Adipocyte (in vitro differentiated cells): ENCODE measurements around the gene TIMM10B.

Source experiments
- DNase-seq: peaks from one replicate; pipeline ENCODE4 v3.0.0-alpha.2; 2015; ENCODE audit warnings: low read depth
- H3K27me3 ChIP-seq: replicated peaks from 2 replicates; pipeline ENCODE4 v1.7.0; 2013; ENCODE audit warnings: mild to moderate bottlenecking, low read length, moderate library complexity; ENCODE audit not compliant: control insufficient read depth, insufficient read depth
- H3K36me3 ChIP-seq: 2 replicates; pipeline ENCODE4 v1.7.0; 2013; ENCODE audit warnings: low read length, mild to moderate bottlenecking, moderate library complexity; ENCODE audit not compliant: control insufficient read depth, insufficient read depth, severe bottlenecking
- H3K4me1 ChIP-seq: 2 replicates; pipeline ENCODE4 v1.7.0; 2013; ENCODE audit warnings: mild to moderate bottlenecking, low read length, moderate library complexity; ENCODE audit not compliant: control insufficient read depth, insufficient read depth
- H3K4me3 ChIP-seq: 2 replicates; pipeline ENCODE4 v1.7.0; 2013; ENCODE audit warnings: mild to moderate bottlenecking, low read length, moderate library complexity
- H3K9ac ChIP-seq: 2 replicates; pipeline ENCODE4 v1.7.0; 2013; ENCODE audit warnings: mild to moderate bottlenecking, low read length, moderate library complexity
- H3K9me3 ChIP-seq: 2 replicates; pipeline ENCODE4 v1.7.0; 2013; ENCODE audit warnings: mild to moderate bottlenecking, low read length, moderate library complexity; ENCODE audit not compliant: control insufficient read depth

The TIMM10B gene

GRCh38 chr11:6481012-6481923 is at the start of gene TIMM10B, which contains the start of gene ARFIP2:
Gene TIMM10B, plus strand, starts transcription at chr11:6481501. Its CDS starts 16 bp downstream, at chr11:6481517.
Gene ARFIP2, minus strand, starts transcription at chr11:6481331. Its CDS starts 910 bp downstream, at chr11:6480421.
- Histone ChIP-seq H3K9me3 (no peaks in the 10 kb centered on the region), H3K4me3 (peak within 1 kb of the TSS; percentile 97), H3K4me1 (peaks cover 28% of the 10 kb centered on the region), H3K27me3 (no peaks in the 10 kb centered on the region), H3K36me3 (peaks cover 69% of the 10 kb centered on the region), H3K9ac (peak within 1 kb of the TSS; percentile 98)
- DNase-seq, result peak; percentile 100

GRCh38 chr11:6431861-6432260 is 49.4 kb upstream of the TIMM10B start:
- Histone ChIP-seq H3K4me3 (no peak overlapping the region), H3K9ac (no peak overlapping the region), H3K9me3 (no peaks in the 10 kb centered on the region), H3K27me3 (no peaks in the 10 kb centered on the region), H3K4me1 (peaks cover 4% of the 10 kb centered on the region), H3K36me3 (no peaks in the 10 kb centered on the region)
- peak; percentile 39 for DNase-seq

GRCh38 chr11:6433998-6434660 is 47.2 kb upstream of the TIMM10B start:
- Histone ChIP-seq H3K36me3 (no peaks in the 10 kb centered on the region), H3K4me1 (peaks cover 4% of the 10 kb centered on the region), H3K9ac (no peak overlapping the region), H3K9me3 (no peaks in the 10 kb centered on the region), H3K4me3 (no peak overlapping the region), H3K27me3 (no peaks in the 10 kb centered on the region)
- no peak for DNase-seq

GRCh38 chr11:6437423-6437822 is 43.9 kb upstream of the TIMM10B start:
- Histone ChIP-seq H3K9me3 (no peaks in the 10 kb centered on the region), H3K9ac (no peak overlapping the region)

GRCh38 chr11:6437993-6438392 is 43.3 kb upstream of the TIMM10B start:
- Histone ChIP-seq H3K4me3 (no peak overlapping the region), H3K4me1 (peaks cover 24% of the 10 kb centered on the region), H3K9ac (no peak overlapping the region), H3K9me3 (no peaks in the 10 kb centered on the region), H3K27me3 (no peaks in the 10 kb centered on the region), H3K36me3 (no peaks in the 10 kb centered on the region)
- no peak for DNase-seq

More at GRCh38 chr11:6437423-6437822, 43.9 kb upstream of the TIMM10B start:
- Histone ChIP-seq H3K27me3 (no peaks in the 10 kb centered on the region), H3K4me1 (peaks cover 19% of the 10 kb centered on the region), H3K4me3 (no peak overlapping the region), H3K36me3 (no peaks in the 10 kb centered on the region)
- DNase-seq, result no peak

- Histone ChIP-seq H3K4me3 (no peak overlapping the region), H3K27me3 (no peaks in the 10 kb centered on the region), H3K36me3 (no peaks in the 10 kb centered on the region), H3K4me1 (peaks cover 28% of the 10 kb centered on the region), H3K9me3 (no peaks in the 10 kb centered on the region), H3K9ac (no peak overlapping the region)
- DNase-seq, result peak; percentile 62
Measured at GRCh38 chr11:6438979-6439571, 42.2 kb upstream of the TIMM10B start.

- Histone ChIP-seq H3K4me3 (no peak within 1 kb of the TSS), H3K9ac (peak within 1 kb of the TSS; percentile 12), H3K4me1 (peaks cover 28% of the 10 kb centered on the region), H3K27me3 (no peaks in the 10 kb centered on the region), H3K9me3 (no peaks in the 10 kb centered on the region), H3K36me3 (no peaks in the 10 kb centered on the region)
- DNase-seq, result no peak
Measured at GRCh38 chr11:6440906-6441358, 40.4 kb upstream of the TIMM10B start, which contains the start of gene HPX. Gene HPX, minus strand, starts transcription at chr11:6440987. Its CDS starts 24 bp downstream, at chr11:6440963.

- Histone ChIP-seq H3K36me3 (no peaks in the 10 kb centered on the region), H3K9me3 (no peaks in the 10 kb centered on the region), H3K4me3 (no peak overlapping the region), H3K27me3 (no peaks in the 10 kb centered on the region), H3K4me1 (peaks cover 28% of the 10 kb centered on the region), H3K9ac (peak overlapping the region; percentile 29)
- DNase-seq, result no peak
Measured at GRCh38 chr11:6442441-6442840, 38.9 kb upstream of the TIMM10B start.

GRCh38 chr11:6443269-6444003 is 37.9 kb upstream of the TIMM10B start:
- peak; percentile 82 for DNase-seq
- no peaks in the 10 kb centered on the region for H3K27me3 ChIP-seq
- H3K4me1 ChIP-seq, result peaks cover 28% of the 10 kb centered on the region
- H3K9ac ChIP-seq, result peak overlapping the region; percentile 29
- H3K36me3 ChIP-seq, result peaks cover 5% of the 10 kb centered on the region
- no peaks in the 10 kb centered on the region for H3K9me3 ChIP-seq
- no peak overlapping the region for H3K4me3 ChIP-seq

GRCh38 chr11:6448574-6448973 is 32.7 kb upstream of the TIMM10B start:
- Histone ChIP-seq H3K4me1 (peaks cover 24% of the 10 kb centered on the region), H3K9me3 (no peaks in the 10 kb centered on the region), H3K36me3 (peaks cover 32% of the 10 kb centered on the region), H3K4me3 (no peak overlapping the region), H3K9ac (no peak overlapping the region), H3K27me3 (no peaks in the 10 kb centered on the region)
- no peak for DNase-seq
